Measurements from ENCODE around the gene SEMA4C. TPM values are rescaled to one million over a fixed set of nuclear protein-coding genes. Genes with fewer than 3 reads are reported as not detected.

The SEMA4C gene
- total RNA-seq, 4 donors from 2014 or later: 58.7 to 66.6 (median 62.8) TPM

DNA sequence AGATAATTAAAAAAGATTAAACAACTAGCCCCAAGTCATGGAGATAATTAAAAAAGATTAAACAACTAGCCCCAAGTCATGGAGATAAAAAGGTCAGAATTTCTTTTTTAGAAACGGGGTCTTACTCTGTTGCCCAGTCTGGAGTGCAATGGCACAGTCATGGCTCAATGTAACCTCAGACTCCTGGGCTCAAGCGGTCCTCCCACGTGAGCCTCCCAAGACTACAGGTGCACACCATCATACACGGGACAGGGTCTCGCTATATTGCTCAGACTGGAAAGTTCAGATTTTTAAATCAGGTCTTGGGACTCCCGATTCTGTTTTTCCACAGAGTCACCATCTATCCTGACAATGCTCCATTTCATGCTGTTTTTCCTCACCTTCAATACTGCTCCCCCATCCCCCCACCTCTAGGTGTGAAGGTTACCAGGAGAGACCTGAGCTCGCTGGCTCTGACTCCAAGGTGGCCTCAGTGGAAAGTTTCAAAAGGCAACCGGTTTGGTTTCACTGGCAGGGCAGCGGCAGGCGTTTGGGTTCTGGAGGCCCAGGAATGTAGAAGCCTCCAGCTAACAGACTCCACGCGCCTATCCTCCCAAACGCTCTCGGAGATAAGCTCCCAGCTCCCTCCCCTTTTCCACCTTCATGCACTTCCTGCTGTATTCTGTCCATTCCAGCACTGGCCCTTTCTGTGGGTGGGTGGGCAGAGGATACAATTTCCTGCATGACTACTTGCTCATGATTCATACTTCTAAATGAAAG lies 2.9 kb upstream of the SEMA4C start:
- Histone ChIP-seq H3K4me3 (no peak overlapping the region), H3K36me3 (no peaks in the 10 kb centered on the region), H3K27ac (peak overlapping the region in 2 of 4 donors; percentile 66 to 100), H3K27me3 (no peaks in the 10 kb centered on the region), H3K9me3 (no peaks in the 10 kb centered on the region), H3K4me1 (peaks cover 0 to 52% (median 22%) of the 10 kb centered on the region in 3 donors)
- no peak for TF ChIP-seq CTCF (IDR thresholded peaks at IDR 0.05)
- no peak for TF ChIP-seq POLR2AphosphoS5 (IDR thresholded peaks at IDR 0.05)
- ATAC-seq: no peak
- WGBS, 2 donors (ENCODE audit: low coverage in 1 of 2): 74 to 89% methylated on average over 4 to 12 of the region's 14 CpGs

- H3K27me3 ChIP-seq: no peaks in the 10 kb centered on the region
- peak overlapping the region; percentile 96 to 100 (median 100) for H3K27ac ChIP-seq
- ATAC-seq: no peak
- TF ChIP-seq POLR2AphosphoS5 (IDR thresholded peaks at IDR 0.05) (no peak), CTCF (IDR thresholded peaks at IDR 0.05) (no peak), POLR2A (IDR thresholded peaks at IDR 0.05) (peak in 1 of 2 donors; percentile 34), EP300 (IDR thresholded peaks at IDR 0.05) (no peak)
- H3K4me3 ChIP-seq: peak overlapping the region; percentile 74 to 99
- peaks cover 0 to 20% of the 10 kb centered on the region in 2 donors for H3K36me3 ChIP-seq
- no peaks in the 10 kb centered on the region for H3K9me3 ChIP-seq
- WGBS, 2 donors (ENCODE audit: low coverage in 1 of 2): 3 to 8% methylated on average over 2 to 8 of the region's 13 CpGs
- H3K4me1 ChIP-seq: peaks cover 0 to 72% (median 41%) of the 10 kb centered on the region in 3 donors
Observed at GRCh38 chr2:96870626-96871255, 861 bp upstream of the SEMA4C start.

DNA sequence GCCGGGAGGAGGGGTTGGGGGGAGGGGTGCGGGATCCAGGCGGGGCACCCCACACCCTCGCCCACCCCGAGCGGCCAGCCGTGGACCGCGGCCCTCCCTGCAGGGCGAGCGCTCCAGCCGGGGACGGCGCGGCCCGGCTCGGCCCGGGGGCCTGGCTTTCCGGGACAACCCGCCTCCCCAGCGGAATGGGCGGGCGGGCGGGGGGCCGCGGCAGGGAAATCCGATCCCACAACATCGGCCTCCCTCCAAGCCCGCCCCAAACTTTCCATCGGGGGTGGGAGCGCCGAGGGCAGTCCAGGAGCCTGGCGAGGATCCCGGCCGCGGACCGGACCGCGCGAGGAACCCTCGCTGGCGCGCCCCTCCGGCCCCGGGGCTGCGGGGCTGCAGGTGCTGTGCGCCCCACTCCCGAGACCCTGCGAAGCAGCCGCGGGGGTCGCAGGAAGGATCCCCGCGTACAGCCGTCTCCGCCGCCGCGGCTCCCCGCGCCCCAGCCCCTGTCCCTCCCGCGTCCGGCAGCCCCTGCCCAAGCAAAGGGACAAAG lies 529 bp downstream of the SEMA4C start:
- Histone ChIP-seq H3K9me3 (no peaks in the 10 kb centered on the region), H3K4me3 (peak overlapping the region; percentile 74 to 99), H3K27ac (peak overlapping the region; percentile 96 to 100 (median 100)), H3K36me3 (peaks cover 0 to 34% of the 10 kb centered on the region in 2 donors), H3K4me1 (peaks cover 0 to 73% (median 34%) of the 10 kb centered on the region in 3 donors), H3K27me3 (no peaks in the 10 kb centered on the region)
- no CpG with 5 or more reads among the region's 64 CpGs for WGBS, 2 donors (ENCODE audit: low coverage in 1 of 2)
- TF ChIP-seq CTCF (IDR thresholded peaks at IDR 0.05) (peak in 1 of 4 experiments; percentile 29), POLR2AphosphoS5 (IDR thresholded peaks at IDR 0.05) (peak; percentile 68), POLR2A (IDR thresholded peaks at IDR 0.05) (peak; percentile 5 to 18), EP300 (IDR thresholded peaks at IDR 0.05) (no peak)
- ATAC-seq: peak; percentile 78

DNA sequence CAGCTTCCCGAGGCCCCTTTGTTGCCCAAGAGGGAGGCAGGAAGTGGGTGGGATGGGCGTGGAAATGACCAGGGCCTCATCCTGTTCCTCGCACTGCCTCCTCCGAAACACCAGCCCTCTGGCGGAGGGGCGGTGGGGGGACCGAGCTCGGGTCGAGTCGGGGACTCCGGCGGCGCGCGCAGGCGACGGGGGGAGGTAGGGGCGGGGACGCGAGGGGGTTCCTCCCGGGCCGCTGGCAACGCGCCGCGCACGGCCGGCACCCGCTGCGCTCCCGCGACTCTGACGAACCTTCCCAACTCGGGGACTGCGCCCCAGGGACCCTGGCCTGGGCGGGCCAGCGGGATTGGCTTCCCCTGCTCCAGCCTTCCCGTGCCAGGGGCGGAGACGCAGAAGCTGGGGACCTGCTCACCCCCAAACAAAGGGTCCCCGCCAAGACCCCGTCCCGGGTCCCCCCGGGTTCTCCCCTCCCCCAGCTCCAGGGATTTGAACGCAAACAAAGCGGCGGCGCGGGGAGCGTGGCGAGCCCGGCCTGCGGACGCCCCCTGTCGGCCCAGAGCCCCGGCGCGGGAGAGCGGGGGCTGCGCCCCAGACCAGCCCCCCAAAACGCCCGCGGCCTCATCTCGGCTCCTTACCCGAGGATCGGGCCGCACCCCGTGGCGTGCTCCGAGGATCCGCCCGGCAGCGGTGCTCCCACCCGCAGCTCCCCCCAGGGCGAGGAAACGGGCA lies 1.2 kb downstream of the SEMA4C start:
- no peaks in the 10 kb centered on the region for H3K9me3 ChIP-seq
- TF ChIP-seq POLR2A (IDR thresholded peaks at IDR 0.05) (peak; percentile 43 to 45), POLR2AphosphoS5 (IDR thresholded peaks at IDR 0.05) (peak; percentile 87), EP300 (IDR thresholded peaks at IDR 0.05) (no peak), CTCF (IDR thresholded peaks at IDR 0.05) (peak in 3 of 4 experiments; percentile 61 to 79 (median 73))
- H3K27me3 ChIP-seq: no peaks in the 10 kb centered on the region
- peaks cover 0 to 73% (median 30%) of the 10 kb centered on the region in 3 donors for H3K4me1 ChIP-seq
- no CpG with 5 or more reads among the region's 76 CpGs for WGBS, 2 donors (ENCODE audit: low coverage in 1 of 2)
- peak overlapping the region; percentile 96 to 100 (median 100) for H3K27ac ChIP-seq
- H3K36me3 ChIP-seq: peaks cover 0 to 40% of the 10 kb centered on the region in 2 donors
- peak; percentile 81 for ATAC-seq
- H3K4me3 ChIP-seq: peak overlapping the region; percentile 74 to 99

Measured in gastroesophageal sphincter (tissue), 4 donors.